ENCODE results near the gene PI16. TPM values are rescaled to one million over a fixed set of nuclear protein-coding genes. Genes with fewer than 3 reads are reported as not detected.

Gene PI16
- total and polyA plus RNA-seq, 2 experiments from 2014 or later: 227 to 390 TPM

GRCh38 chr6:36980129-36980528 lies 25.6 kb downstream of the PI16 start:
- TF ChIP-seq EZH2phosphoT487 (IDR thresholded peaks at IDR 0.05; ENCODE audit: insufficient read depth, low read depth): no peak
- no peak for TF ChIP-seq EZH2 (IDR thresholded peaks at IDR 0.05; ENCODE audit: insufficient read depth, poor library complexity, severe bottlenecking)
- Histone ChIP-seq H3K4me2 (ENCODE audit: unreplicated experiment) (no peak overlapping the region), H3K9me3 (ENCODE audit: low read depth) (no peaks in the 10 kb centered on the region), H3K9me2 (ENCODE audit: insufficient read depth) (no peaks in the 10 kb centered on the region), H3K9ac (no peak overlapping the region), H3K79me2 (ENCODE audit: insufficient read depth) (peaks cover 100% of the 10 kb centered on the region), H3K27ac (0 out of 2 replicates have a peak overlapping the region, but pooled peaks have one; percentile 23), H2AFZ (no peak overlapping the region), H3K4me1 (ENCODE audit: insufficient read depth) (peaks cover 34% of the 10 kb centered on the region), H4K20me1 (ENCODE audit: insufficient read depth) (no peaks in the 10 kb centered on the region), H3K36me3 (ENCODE audit: low read depth) (peaks cover 30% of the 10 kb centered on the region), H3K27me3 (replicated peaks; ENCODE audit: insufficient read depth) (no peaks in the 10 kb centered on the region), H3F3A (ENCODE audit: insufficient read depth) (peaks cover 43% of the 10 kb centered on the region), H3K4me3 (no peak overlapping the region)
- 35 to 44% methylated on average over 6 of the region's 6 CpGs for WGBS, 2 experiments (ENCODE audit: low coverage in 1 of 2, low lambda C conversion rate in 2 of 2, missing lambda C conversion rate in 2 of 2)
- in situ Hi-C loops (cut with MboI): no loop called here
- no peak for DNase-seq

GRCh38 chr6:36980876-36981619 lies 26.5 kb downstream of the PI16 start:
- WGBS, 2 experiments (ENCODE audit: low coverage in 1 of 2, low lambda C conversion rate in 2 of 2, missing lambda C conversion rate in 2 of 2): 72% methylated on average over 14 of the region's 14 CpGs
- Histone ChIP-seq H3K9me2 (ENCODE audit: insufficient read depth) (no peaks in the 10 kb centered on the region), H3K4me2 (ENCODE audit: unreplicated experiment) (no peak overlapping the region), H3K27ac (0 out of 2 replicates have a peak overlapping the region, but pooled peaks have one; percentile 9), H3K79me2 (ENCODE audit: insufficient read depth) (peaks cover 99% of the 10 kb centered on the region), H3K4me3 (no peak overlapping the region), H2AFZ (no peak overlapping the region), H3F3A (ENCODE audit: insufficient read depth) (peaks cover 45% of the 10 kb centered on the region), H4K20me1 (ENCODE audit: insufficient read depth) (no peaks in the 10 kb centered on the region), H3K36me3 (ENCODE audit: low read depth) (peaks cover 23% of the 10 kb centered on the region), H3K4me1 (ENCODE audit: insufficient read depth) (peaks cover 34% of the 10 kb centered on the region), H3K27me3 (replicated peaks; ENCODE audit: insufficient read depth) (no peaks in the 10 kb centered on the region), H3K9me3 (ENCODE audit: low read depth) (no peaks in the 10 kb centered on the region), H3K9ac (peak overlapping the region; percentile 23; the same call in 1 of the 2 replicates)
- no peak for TF ChIP-seq EZH2phosphoT487 (IDR thresholded peaks at IDR 0.05; ENCODE audit: insufficient read depth, low read depth)
- no peak for TF ChIP-seq EZH2 (IDR thresholded peaks at IDR 0.05; ENCODE audit: insufficient read depth, poor library complexity, severe bottlenecking)
- peak; percentile 19 for DNase-seq
- in situ Hi-C loops (cut with MboI): no loop called here

GRCh38 chr6:36983538-36983937 lies 29.0 kb downstream of the PI16 start:
- WGBS, 2 experiments (ENCODE audit: low coverage in 1 of 2, low lambda C conversion rate in 2 of 2, missing lambda C conversion rate in 2 of 2): 95 to 98% methylated on average over 3 of the region's 3 CpGs
- peak overlapping the region; percentile 88 for H3K4me2 ChIP-seq (ENCODE audit: unreplicated experiment)
- peaks cover 74% of the 10 kb centered on the region for H3K79me2 ChIP-seq (ENCODE audit: insufficient read depth)
- H3K9ac ChIP-seq: peak overlapping the region; percentile 99; the same call in 1 of the 2 replicates
- peak overlapping the region; percentile 100 for H3K4me3 ChIP-seq
- H2AFZ ChIP-seq: no peak overlapping the region
- peak overlapping the region; percentile 15 for H3K27ac ChIP-seq
- H3K27me3 ChIP-seq (replicated peaks; ENCODE audit: insufficient read depth): no peaks in the 10 kb centered on the region
- no peaks in the 10 kb centered on the region for H3K9me2 ChIP-seq (ENCODE audit: insufficient read depth)
- no peaks in the 10 kb centered on the region for H3K36me3 ChIP-seq (ENCODE audit: low read depth)
- TF ChIP-seq EZH2 (IDR thresholded peaks at IDR 0.05; ENCODE audit: insufficient read depth, poor library complexity, severe bottlenecking) (no peak), EZH2phosphoT487 (IDR thresholded peaks at IDR 0.05; ENCODE audit: insufficient read depth, low read depth) (no peak)
- no peak for DNase-seq
- H3K4me1 ChIP-seq (ENCODE audit: insufficient read depth): peaks cover 34% of the 10 kb centered on the region
- peaks cover 49% of the 10 kb centered on the region for H3F3A ChIP-seq (ENCODE audit: insufficient read depth)
- no peaks in the 10 kb centered on the region for H3K9me3 ChIP-seq (ENCODE audit: low read depth)
- H4K20me1 ChIP-seq (ENCODE audit: insufficient read depth): no peaks in the 10 kb centered on the region
- in situ Hi-C loops (cut with MboI): no loop called here

- TF ChIP-seq EZH2 (IDR thresholded peaks at IDR 0.05; ENCODE audit: insufficient read depth, poor library complexity, severe bottlenecking) (no peak), EZH2phosphoT487 (IDR thresholded peaks at IDR 0.05; ENCODE audit: insufficient read depth, low read depth) (no peak)
Observed at GRCh38 chr6:36984581-36985416, 30.3 kb downstream of the PI16 start.

More at GRCh38 chr6:36984581-36985416, 30.3 kb downstream of the PI16 start:
- peak overlapping the region; percentile 80 for H3K27ac ChIP-seq
- peak overlapping the region; percentile 99 for H3K9ac ChIP-seq
- peak overlapping the region; percentile 100 for H3K4me3 ChIP-seq
- WGBS, 2 experiments (ENCODE audit: low coverage in 1 of 2, low lambda C conversion rate in 2 of 2, missing lambda C conversion rate in 2 of 2): 5% methylated on average over 19 of the region's 19 CpGs
- peaks cover 40% of the 10 kb centered on the region for H3F3A ChIP-seq (ENCODE audit: insufficient read depth)
- peaks cover 61% of the 10 kb centered on the region for H3K79me2 ChIP-seq (ENCODE audit: insufficient read depth)
- H3K9me2 ChIP-seq (ENCODE audit: insufficient read depth): no peaks in the 10 kb centered on the region
- no peaks in the 10 kb centered on the region for H3K9me3 ChIP-seq (ENCODE audit: low read depth)
- no peaks in the 10 kb centered on the region for H4K20me1 ChIP-seq (ENCODE audit: insufficient read depth)
- H2AFZ ChIP-seq: peak overlapping the region; percentile 9; the same call in 1 of the 2 replicates
- H3K4me1 ChIP-seq (ENCODE audit: insufficient read depth): peaks cover 24% of the 10 kb centered on the region
- H3K36me3 ChIP-seq (ENCODE audit: low read depth): no peaks in the 10 kb centered on the region
- peak overlapping the region; percentile 88 for H3K4me2 ChIP-seq (ENCODE audit: unreplicated experiment)
- H3K27me3 ChIP-seq (replicated peaks; ENCODE audit: insufficient read depth): no peaks in the 10 kb centered on the region
- in situ Hi-C loops (cut with MboI): no loop called here
- DNase-seq: peak; percentile 84

Data from GM23248 (cell line).